Muscle of arm (tissue), 12 donors: ENCODE results near the gene HOXD3. TPM values are rescaled to one million over a fixed set of nuclear protein-coding genes. Genes with fewer than 3 reads are reported as not detected.

ENCODE experiments used
- DNase-seq: peaks from one replicate; pipeline ENCODE4 v3.0.0-alpha.2; 2013
- polyA plus RNA-seq, 12 donors: library from polyadenylated mRNA; unstranded; fragments of 120-200 nt; gene quantifications; one replicate each; pipeline ENCODE4 v1.2.1, GENCODE V29; 2013; ENCODE audit not compliant: insufficient read length in 12 of 12

The HOXD3 gene
- polyA plus RNA-seq, 12 donors, result 1.8 to 4.8 (median 2.4) TPM; not detected in 2

- no peak for DNase-seq
Measured at GRCh38 chr2:176132205-176133171, 24.6 kb upstream of the HOXD3 start.

- DNase-seq, result no peak
Measured at GRCh38 chr2:176133389-176133788, 23.7 kb upstream of the HOXD3 start.

- no peak for DNase-seq
Measured at GRCh38 chr2:176134035-176134434, 23.1 kb upstream of the HOXD3 start.

GRCh38 chr2:176135035-176135440 is 22.1 kb upstream of the HOXD3 start:
- DNase-seq, result no peak

- peak; percentile 77 for DNase-seq
Measured at GRCh38 chr2:176136374-176137251, 20.5 kb upstream of the HOXD3 start.

- DNase-seq, result no peak
Measured at GRCh38 chr2:176137252-176137580, 19.9 kb upstream of the HOXD3 start.

- no peak for DNase-seq
Measured at GRCh38 chr2:176137906-176138305, 19.2 kb upstream of the HOXD3 start.

GRCh38 chr2:176138526-176138922 is 18.6 kb upstream of the HOXD3 start:
- no peak for DNase-seq

GRCh38 chr2:176138923-176139660 is 18.0 kb upstream of the HOXD3 start:
- DNase-seq, result no peak

- DNase-seq, result no peak
Measured at GRCh38 chr2:176139661-176140512, 17.2 kb upstream of the HOXD3 start.

GRCh38 chr2:176140513-176141317 is 16.4 kb upstream of the HOXD3 start:
- DNase-seq, result peak; percentile 93

GRCh38 chr2:176142281-176142680 is 14.8 kb upstream of the HOXD3 start:
- no peak for DNase-seq

GRCh38 chr2:176145085-176145969 is 11.8 kb upstream of the HOXD3 start:
- DNase-seq, result no peak

- DNase-seq, result no peak
Measured at GRCh38 chr2:176146101-176146500, 11.0 kb upstream of the HOXD3 start.

- DNase-seq, result no peak
Measured at GRCh38 chr2:176146645-176147044, 10.5 kb upstream of the HOXD3 start.

GRCh38 chr2:176147210-176147799 is 9.8 kb upstream of the HOXD3 start:
- DNase-seq, result no peak

GRCh38 chr2:176147800-176148496 is 9.2 kb upstream of the HOXD3 start:
- DNase-seq, result no peak
